H1 (cell line): Measurements from ENCODE around the gene KLF14.

Source experiments
- CEBPB ChIP-seq: IDR thresholded peaks from 2 replicates; pipeline ENCODE4 v1.6.1; 2012; ENCODE audit warnings: low read depth, low read length
- CHD1 ChIP-seq: IDR thresholded peaks from 2 replicates; pipeline ENCODE4 v1.6.1; 2012; ENCODE audit warnings: low read depth, low read length, improper control_type of control experiment
- CHD2 ChIP-seq: IDR thresholded peaks from 2 replicates; pipeline ENCODE4 v1.6.1; 2012; ENCODE audit warnings: low read length, improper control_type of control experiment
- JUND ChIP-seq: IDR thresholded peaks from 2 replicates; pipeline ENCODE4 v1.6.1; 2011; ENCODE audit warnings: mild to moderate bottlenecking, improper control_type of control experiment, low read length
- POLR2A ChIP-seq, 2 experiments: IDR thresholded peaks; 1 replicate in 1 of 2; 2 replicates in 1 of 2; pipeline ENCODE4 v1.6.1; 2011; ENCODE audit warnings: low read depth in 2 of 2, low read length in 2 of 2, mild to moderate bottlenecking in 2 of 2; ENCODE audit errors: control extremely low read depth in 1 of 2
- TAF1 ChIP-seq: IDR thresholded peaks from 2 replicates; pipeline ENCODE4 v1.6.1; 2011; ENCODE audit warnings: mild to moderate bottlenecking, low read depth, low read length
- TF ChIP-seq, protein P1 (sequence below): IDR thresholded peaks from 2 replicates; pipeline ENCODE4 v1.6.1; 2012; ENCODE audit warnings: inconsistent platforms
- TF ChIP-seq, protein P2 (sequence below), 3 experiments: IDR thresholded peaks; 1 replicate in 2 of 3; 2 replicates in 1 of 3; pipeline versions ENCODE4 v1.5.1 to v1.6.1; 2011; ENCODE audit warnings: low read length in 3 of 3, mild to moderate bottlenecking in 3 of 3, inconsistent platforms in 2 of 3, low read depth in 1 of 3, moderate library complexity in 1 of 3; ENCODE audit not compliant: insufficient read depth in 1 of 3; ENCODE audit errors: control extremely low read depth in 1 of 3

DNA sequence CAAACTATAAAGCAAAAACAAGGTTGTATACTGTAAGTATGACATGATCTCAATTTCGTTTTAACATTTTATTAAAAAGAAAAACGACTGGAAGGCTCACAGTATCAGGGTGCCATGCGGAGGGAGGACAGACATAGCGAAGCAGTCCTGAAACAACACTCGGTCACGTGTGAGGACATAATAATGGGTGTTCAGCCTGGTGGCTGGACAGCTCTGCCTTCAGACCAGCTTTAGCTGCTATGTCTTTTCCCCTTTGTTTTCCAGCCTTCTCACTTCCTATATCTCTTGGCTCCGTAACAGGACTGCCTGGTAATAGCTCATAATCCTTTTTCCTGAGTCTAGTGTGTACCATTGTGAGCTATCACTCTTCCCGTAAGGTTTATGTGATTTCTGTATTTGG lies 18.4 kb upstream of the KLF14 start:
- TF ChIP-seq TAF1: no peak
- TF ChIP-seq, protein P1, sequence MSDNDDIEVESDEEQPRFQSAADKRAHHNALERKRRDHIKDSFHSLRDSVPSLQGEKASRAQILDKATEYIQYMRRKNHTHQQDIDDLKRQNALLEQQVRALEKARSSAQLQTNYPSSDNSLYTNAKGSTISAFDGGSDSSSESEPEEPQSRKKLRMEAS: no peak
- TF ChIP-seq JUND: no peak
- no peak for TF ChIP-seq CEBPB
- TF ChIP-seq CHD1: no peak
- TF ChIP-seq, protein P2, sequence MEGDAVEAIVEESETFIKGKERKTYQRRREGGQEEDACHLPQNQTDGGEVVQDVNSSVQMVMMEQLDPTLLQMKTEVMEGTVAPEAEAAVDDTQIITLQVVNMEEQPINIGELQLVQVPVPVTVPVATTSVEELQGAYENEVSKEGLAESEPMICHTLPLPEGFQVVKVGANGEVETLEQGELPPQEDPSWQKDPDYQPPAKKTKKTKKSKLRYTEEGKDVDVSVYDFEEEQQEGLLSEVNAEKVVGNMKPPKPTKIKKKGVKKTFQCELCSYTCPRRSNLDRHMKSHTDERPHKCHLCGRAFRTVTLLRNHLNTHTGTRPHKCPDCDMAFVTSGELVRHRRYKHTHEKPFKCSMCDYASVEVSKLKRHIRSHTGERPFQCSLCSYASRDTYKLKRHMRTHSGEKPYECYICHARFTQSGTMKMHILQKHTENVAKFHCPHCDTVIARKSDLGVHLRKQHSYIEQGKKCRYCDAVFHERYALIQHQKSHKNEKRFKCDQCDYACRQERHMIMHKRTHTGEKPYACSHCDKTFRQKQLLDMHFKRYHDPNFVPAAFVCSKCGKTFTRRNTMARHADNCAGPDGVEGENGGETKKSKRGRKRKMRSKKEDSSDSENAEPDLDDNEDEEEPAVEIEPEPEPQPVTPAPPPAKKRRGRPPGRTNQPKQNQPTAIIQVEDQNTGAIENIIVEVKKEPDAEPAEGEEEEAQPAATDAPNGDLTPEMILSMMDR (IDR thresholded peaks at IDR 0.05; ENCODE audit: control extremely low read depth in 1 of 3, insufficient read depth in 1 of 3, low read depth in 1 of 3, low read length in 3 of 3): no peak
- no peak for TF ChIP-seq POLR2A (IDR thresholded peaks at IDR 0.05; ENCODE audit: control extremely low read depth in 1 of 2, low read depth in 2 of 2, low read length in 2 of 2)
- TF ChIP-seq CHD2: no peak
